Middle frontal gyrus (tissue), 1 donor: ENCODE measurements around the gene COL7A1.

Experiments
- DNase-seq: peaks from one replicate; pipeline ENCODE4 v3.0.0-alpha.2; 2015; ENCODE audit warnings: low spot score; ENCODE audit errors: extremely low spot score

COL7A1 gene

DNA sequence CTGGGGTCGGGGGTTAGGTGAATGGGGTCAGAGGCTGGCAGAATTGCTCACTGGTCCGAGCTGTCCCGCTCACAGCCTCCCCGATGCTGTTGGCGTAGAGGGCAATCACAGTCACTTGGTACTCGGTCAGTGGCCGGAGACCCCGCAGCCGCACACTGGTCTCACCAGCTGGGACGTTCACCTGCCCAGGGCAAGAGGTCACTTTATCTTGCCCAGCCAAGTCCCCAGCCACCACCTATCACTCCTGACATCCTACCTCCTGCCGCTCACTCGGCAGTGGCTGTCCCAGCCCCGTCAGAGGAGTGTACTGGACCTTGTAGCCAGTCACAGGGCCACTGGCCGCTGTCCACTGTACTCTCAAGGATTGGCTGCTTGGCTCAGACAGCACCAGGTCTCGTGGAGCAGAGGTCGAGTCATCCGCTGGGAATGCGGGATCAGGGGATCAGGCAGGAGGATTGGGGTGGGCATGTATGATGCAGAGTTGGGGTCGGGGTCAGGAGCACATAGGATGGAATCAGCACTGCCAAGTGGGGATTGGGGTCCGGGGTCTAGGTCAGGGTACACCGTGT lies 2.5 kb downstream of the COL7A1 start:
- DNase-seq: no peak

- DNase-seq: no peak
These were observed 3.1 kb downstream of the COL7A1 start for GRCh38 chr3:48591886-48592518.

DNA sequence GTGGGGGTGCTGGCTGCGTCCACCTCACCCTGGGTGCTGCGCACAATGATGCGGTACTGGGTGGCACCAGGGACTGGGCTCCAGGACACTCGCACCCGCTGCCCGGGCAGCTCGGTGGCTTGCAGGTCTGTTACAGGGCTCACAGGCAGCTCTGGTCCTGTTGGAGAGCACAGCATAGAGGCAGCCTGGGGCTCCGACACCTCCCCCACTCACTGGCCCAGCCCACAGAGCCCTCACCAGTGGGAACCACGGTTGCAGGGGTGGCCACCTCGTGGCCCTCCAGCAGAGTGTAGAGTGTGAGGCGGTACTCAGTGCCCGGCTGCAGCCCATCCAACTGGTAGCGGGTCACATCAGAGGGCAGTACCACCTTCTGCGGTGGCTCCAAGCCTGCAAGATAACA lies 3.7 kb downstream of the COL7A1 start:
- DNase-seq: no peak

DNA sequence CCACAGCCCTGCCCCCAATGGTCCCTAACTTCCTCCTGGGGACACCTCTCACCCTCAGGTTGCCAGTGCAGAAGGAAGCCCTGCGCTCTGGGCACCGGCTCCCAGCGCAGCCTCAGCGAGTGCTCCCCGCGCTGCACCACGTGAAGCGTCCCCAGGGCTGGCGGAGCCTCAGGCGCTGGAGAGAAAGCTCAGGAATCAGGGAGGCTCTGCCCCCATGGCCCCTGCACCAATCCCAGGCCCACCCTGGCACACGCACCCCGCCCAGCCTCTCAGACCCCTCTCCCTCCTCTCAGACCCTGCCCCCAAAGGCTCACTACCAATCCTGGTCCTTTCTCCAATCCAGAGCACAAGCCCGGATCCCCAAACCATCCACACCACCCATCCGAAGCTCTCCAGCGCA lies 6.9 kb downstream of the COL7A1 start:
- DNase-seq: no peak

DNA sequence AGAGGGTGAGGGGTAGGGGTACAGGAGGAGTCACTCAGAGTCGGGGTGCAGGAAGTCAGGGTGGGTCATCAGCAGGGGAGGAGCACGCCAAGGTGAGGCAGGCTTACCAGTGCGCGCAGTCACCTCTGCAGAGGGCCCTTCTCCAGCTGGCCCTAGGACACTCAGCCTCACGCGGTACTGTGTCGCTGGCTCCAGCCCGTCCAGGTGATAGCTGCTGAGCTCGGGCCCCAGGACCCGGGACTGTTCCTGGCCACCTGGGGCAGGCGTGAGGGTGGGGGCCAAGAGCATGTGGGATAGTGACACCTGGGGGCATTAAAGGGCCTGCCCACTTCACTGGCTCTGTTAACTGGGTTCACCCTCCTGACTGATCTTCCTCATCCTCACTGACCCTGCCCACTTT lies 7.4 kb downstream of the COL7A1 start:
- no peak for DNase-seq

DNA sequence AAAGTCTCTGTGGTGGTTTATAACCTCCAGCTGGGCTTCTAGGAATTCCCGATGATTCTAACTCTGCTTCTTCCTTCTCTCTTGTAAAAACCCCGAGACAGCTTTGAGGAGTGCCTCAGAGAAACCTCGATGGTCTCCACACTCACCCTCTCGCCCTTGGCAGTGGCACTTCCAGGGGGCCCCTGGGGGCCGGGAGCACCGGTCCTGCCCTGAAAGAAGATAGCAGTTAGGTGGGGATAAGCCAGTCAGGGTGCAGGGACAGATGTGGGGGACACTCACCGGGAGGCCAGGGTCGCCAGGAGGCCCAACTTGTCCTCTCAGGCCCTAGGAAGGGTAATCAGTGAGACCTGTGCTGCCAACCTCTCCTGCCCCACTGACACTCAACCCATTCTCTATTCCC lies 9.7 kb downstream of the COL7A1 start:
- no peak for DNase-seq

GRCh38 chr3:48584836-48585235 lies 10.3 kb downstream of the COL7A1 start:
- no peak for DNase-seq

- no peak for DNase-seq
These were observed 13.3 kb downstream of the COL7A1 start for GRCh38 chr3:48581621-48582481.

- no peak for DNase-seq
These were observed 18.5 kb downstream of the COL7A1 start for GRCh38 chr3:48576647-48577046.

DNA sequence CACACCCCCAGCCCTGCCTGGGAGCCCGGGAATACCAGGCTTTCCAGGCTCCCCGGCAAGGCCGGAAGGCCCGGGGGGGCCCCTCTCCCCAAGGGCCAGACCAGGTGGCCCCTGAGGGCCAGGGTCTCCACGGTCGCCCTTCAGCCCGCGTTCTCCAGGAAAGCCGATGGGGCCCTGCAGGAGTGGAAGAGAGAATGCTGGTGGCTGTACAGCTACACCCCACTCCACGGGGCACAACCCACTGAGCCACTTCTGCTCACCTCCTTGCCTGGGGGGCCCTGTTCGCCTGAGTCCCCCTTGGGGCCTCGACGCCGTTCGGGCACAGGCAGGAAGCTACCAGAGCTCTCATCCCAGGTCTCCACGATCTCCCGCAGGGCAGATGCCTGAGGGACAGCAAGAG lies 19.8 kb downstream of the COL7A1 start:
- DNase-seq: no peak

- DNase-seq: no peak
These were observed 21.1 kb downstream of the COL7A1 start for GRCh38 chr3:48573973-48574585.

GRCh38 chr3:48572517-48572916 lies 22.6 kb downstream of the COL7A1 start:
- no peak for DNase-seq

GRCh38 chr3:48571938-48572337 lies 23.2 kb downstream of the COL7A1 start:
- no peak for DNase-seq

DNA sequence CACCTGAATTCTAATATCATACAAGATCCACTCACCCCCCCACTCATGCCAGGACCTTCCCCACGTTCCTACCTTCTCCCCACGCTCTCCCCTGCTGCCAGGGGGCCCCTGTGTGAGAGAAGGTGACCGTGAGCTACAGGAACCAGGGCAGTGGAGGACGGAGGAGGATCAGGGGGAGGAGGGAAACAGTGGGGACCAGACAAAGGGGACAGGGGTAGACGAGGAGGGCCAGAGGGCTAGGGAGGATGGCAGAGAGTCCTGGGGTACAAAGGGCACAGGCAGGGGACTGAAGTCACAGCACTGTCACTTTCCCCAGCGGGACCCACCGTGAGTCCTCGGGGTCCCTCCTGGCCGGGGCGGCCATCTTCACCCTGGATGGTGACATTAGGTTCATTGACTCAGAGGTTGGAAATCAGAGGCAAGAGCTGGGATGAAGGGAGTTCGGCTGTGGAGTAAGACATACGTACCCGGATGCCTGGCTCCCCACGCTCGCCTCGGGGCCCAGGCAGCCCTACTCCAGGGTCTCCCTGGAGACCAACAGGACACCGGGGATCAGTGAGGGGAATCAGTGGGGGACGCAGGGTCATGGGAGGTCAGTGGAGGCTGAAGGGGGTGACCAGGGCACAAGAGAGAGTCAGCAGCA lies 25.2 kb downstream of the COL7A1 start:
- no peak for DNase-seq

DNA sequence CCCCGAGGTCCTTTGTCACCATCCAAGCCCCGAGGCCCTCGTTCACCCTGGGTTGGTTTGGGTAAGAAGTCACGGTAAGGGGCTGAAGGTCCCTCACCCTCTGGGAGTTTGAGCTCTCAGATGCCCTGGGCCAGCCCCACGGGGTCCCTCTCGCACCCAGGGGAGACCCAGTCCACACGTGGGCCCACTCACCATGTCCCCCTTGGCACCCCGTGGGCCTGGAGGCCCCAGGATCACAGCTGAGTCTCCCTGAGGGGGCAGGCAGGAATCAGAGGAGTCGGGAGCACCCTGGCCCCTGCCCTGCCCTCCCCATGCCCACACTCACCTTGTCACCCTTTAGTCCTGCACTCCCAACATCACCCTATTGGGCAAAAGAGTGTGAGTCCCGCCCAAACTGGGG lies 25.7 kb downstream of the COL7A1 start:
- DNase-seq: no peak

DNA sequence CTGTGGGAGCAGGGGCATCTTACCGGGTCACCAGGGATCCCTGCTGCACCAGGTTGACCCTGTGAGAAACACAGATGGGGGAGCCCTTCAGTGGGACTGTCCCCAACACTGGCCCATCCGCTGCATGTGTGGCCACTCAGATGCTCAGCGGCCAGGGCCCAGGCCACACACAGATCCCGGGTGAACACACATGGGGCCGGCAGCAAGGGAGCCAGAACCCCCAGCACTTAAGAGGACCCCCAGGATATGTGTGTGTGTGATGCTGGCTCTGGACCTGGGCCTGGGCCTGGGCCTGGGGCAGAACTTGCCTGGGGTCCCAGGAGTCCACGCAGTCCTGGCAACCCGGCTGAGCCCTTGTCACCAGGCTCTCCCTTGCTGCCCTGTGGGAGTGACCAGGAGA lies 26.7 kb downstream of the COL7A1 start:
- no peak for DNase-seq

- DNase-seq: no peak
These were observed 27.6 kb downstream of the COL7A1 start for GRCh38 chr3:48567500-48567899.

DNA sequence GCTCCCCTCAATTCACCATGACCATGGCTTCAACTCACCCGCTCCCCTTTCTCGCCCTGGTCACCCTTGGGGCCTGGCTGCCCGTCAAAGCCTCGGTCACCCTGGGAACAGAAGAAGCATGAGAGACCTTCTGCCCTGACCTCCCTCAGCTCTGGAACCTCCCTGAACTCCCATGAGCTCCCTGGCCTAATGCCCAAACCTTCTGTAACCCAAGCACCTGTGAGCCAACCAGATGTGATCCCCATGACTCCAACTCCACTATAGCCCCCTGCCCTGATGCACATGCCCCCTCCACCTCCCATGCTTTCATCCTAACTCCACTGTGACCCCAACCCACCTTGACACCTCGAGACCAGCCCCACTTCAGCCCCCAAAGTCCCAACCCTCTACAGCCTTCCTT lies 28.0 kb downstream of the COL7A1 start:
- DNase-seq: no peak

- DNase-seq: no peak
These were observed 28.7 kb downstream of the COL7A1 start for GRCh38 chr3:48566401-48566760.

DNA sequence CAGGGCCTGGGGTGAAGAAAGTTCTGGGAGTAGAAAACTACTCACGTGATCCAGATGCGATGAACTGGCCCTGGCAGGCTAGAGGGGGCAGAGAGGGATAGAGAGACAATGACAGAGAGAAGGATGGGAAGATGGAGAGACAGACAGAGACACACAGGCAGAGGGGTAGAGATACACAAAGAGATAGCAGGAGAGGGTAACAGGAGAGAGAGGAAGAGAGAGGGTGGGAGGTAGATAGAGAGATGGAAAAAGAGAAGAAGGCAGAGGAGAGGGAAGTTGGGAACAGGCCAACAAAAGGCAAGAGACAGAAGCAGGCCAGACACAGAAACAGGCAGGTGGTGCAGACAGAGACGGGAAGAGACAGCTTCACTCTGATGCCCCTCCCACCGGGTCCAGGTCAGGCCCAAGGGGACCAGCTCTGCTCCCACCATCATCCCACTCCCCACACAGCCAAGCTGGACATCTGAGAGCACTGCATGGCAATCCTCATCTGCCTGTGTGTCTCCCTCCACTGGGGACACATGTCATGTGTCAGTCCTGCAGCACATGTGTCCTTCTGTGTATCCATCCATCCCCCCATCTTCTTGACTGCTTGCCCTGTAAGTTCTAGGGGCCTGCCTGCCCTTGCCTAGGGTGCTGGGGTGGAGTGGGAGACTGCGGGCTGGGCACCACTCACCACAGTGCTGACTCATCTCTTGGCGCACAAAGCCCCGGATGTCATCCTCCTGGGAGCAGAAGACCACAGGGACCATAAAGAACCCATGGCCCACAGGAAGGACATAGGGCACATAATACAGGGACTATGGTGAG lies 29.3 kb downstream of the COL7A1 start:
- no peak for DNase-seq

GRCh38 chr3:48565186-48565585 lies 29.9 kb downstream of the COL7A1 start:
- no peak for DNase-seq
